ENCODE data around the gene CHL1.

Gene CHL1

DNA sequence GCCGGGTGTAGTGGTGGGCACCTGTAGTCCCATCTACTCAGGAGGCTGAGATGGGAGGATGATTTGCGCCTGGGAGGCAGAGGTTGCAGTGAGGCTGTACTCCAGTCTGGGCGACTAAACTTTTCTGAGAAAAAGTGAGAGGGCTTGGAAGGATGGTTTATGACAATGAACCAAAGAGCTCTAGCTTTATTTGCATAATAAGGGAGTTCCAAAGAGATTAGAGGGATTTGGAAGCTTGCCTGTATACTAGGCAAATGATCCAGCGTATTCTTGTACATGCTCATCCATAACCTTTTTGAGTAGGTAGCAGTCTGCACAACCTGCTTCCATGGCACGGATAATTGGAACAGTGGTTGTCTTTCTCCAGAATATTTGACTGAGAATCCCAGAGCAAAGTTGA, 251.1 kb downstream of the CHL1 start:
- TF ChIP-seq, protein P1, sequence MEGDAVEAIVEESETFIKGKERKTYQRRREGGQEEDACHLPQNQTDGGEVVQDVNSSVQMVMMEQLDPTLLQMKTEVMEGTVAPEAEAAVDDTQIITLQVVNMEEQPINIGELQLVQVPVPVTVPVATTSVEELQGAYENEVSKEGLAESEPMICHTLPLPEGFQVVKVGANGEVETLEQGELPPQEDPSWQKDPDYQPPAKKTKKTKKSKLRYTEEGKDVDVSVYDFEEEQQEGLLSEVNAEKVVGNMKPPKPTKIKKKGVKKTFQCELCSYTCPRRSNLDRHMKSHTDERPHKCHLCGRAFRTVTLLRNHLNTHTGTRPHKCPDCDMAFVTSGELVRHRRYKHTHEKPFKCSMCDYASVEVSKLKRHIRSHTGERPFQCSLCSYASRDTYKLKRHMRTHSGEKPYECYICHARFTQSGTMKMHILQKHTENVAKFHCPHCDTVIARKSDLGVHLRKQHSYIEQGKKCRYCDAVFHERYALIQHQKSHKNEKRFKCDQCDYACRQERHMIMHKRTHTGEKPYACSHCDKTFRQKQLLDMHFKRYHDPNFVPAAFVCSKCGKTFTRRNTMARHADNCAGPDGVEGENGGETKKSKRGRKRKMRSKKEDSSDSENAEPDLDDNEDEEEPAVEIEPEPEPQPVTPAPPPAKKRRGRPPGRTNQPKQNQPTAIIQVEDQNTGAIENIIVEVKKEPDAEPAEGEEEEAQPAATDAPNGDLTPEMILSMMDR (IDR thresholded peaks at IDR 0.05; ENCODE audit: insufficient read depth, low read depth, low read length, missing control alignments) = no peak
- no peak overlapping the region for H3K4me3 ChIP-seq (ENCODE audit: low read length)
- no peak for DNase-seq (ENCODE audit: low read depth)

DNA sequence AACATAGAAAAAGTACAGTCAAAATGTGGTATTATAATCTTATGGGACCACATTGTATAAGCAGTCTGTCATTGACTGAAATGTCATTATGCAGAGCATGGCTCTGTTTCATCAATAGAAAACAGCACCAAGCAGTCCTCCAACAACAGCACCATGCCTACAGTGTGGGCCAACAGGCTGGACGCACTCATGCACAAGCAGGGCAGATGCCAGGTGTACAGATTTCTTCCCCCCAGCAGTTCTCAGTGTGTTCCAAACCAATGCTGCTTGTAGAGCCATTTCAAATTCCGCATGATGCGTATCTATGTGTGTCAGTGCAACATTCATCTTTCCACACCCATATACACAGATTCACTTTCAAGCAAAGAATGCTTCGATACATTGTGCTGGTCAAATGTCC, 253.1 kb downstream of the CHL1 start:
- H3K4me3 ChIP-seq (ENCODE audit: low read length) = no peak overlapping the region
- no peak for DNase-seq (ENCODE audit: low read depth)
- TF ChIP-seq, protein P1 (IDR thresholded peaks at IDR 0.05; ENCODE audit: insufficient read depth, low read depth, low read length, missing control alignments) = no peak

DNA sequence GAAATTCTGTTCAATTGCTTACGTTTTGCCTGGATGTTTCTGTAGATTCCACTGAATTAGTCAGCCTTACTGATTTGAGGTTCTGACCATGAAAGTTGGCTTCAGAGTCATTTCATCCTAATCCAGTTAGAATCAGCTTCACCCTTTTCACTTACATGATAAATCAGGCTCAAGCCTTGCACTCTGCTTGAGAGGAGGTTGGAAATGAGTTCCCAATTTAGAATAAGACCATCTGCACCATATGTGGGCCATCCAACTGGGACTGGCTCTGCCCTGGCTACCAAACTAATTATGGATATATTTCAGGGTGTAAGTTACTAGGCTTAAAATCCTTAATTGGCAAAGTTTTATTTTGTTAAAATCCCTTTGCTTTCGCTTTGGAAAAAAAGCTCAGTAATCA, 255.7 kb downstream of the CHL1 start:
- DNase-seq (ENCODE audit: low read depth) = no peak
- TF ChIP-seq, protein P1 (IDR thresholded peaks at IDR 0.05; ENCODE audit: insufficient read depth, low read depth, low read length, missing control alignments) = no peak
- no peak overlapping the region for H3K4me3 ChIP-seq (ENCODE audit: low read length)

DNA sequence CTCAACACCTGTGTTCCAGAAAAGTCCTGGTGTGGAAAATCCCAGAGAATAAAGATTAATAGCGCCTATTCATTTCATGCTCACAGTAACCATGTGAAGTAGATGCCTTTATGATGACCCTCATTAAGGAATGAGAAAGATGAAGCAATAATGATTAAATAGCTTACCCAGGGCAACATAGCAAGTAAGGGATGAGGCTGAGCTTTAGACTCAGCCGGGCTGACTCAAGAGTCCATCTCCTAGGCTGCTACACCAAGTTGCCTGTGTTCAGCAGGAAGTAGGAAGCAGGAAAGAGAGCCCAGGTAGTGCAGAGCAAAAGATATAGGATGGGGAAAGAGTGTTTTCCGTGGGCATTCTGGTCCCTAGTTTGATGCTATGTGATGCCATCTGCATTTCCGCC, 256.5 kb downstream of the CHL1 start:
- no peak for DNase-seq (ENCODE audit: low read depth)
- H3K4me3 ChIP-seq (ENCODE audit: low read length) = no peak overlapping the region
- TF ChIP-seq, protein P1 (IDR thresholded peaks at IDR 0.05; ENCODE audit: insufficient read depth, low read depth, low read length, missing control alignments) = no peak

DNA sequence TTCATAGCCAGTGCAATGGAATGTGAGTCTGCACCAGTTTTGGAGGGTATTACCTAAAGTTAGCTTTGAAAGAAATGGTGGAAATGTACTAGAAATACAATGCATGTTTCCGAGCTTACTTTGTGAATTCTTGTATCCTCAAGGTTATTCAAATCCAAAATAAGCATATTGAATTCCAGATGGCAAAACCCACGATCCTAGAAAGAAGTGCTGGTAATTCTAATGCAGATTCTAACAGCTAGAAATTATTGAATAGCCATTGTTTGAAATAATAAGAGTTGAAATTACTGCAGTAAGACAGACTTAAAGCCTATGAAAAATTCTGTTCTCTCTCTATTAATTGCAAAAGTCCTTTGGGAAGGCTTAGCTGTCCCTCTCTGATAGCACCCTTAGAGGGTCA, 258.4 kb downstream of the CHL1 start:
- no peak overlapping the region for H3K4me3 ChIP-seq (ENCODE audit: low read length)
- TF ChIP-seq, protein P1 (IDR thresholded peaks at IDR 0.05; ENCODE audit: insufficient read depth, low read depth, low read length, missing control alignments) = no peak
- no peak for DNase-seq (ENCODE audit: low read depth)

DNA sequence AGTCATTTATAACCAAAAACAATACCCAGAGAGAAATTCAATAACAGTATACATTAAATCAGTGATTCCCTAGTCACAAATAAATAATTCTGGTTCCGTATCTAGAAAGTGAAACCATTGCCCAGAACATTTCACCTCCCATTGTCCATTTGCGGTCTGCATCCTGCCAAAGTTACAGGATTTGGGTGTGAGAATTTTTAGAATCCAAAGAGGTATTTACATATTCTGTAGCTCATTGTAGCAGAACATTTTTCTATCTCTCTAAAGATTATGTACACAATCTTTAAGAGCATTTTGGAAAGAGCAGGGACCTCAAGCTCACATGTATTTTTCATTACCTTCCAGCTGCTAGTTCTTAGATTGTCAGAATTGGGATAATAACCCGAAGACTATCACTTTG, 261.6 kb downstream of the CHL1 start:
- no peak overlapping the region for H3K4me3 ChIP-seq (ENCODE audit: low read length)
- no peak for DNase-seq (ENCODE audit: low read depth)

More for the DNA sequence above, 261.6 kb downstream of the CHL1 start:
- TF ChIP-seq, protein P1 (IDR thresholded peaks at IDR 0.05; ENCODE audit: insufficient read depth, low read depth, low read length, missing control alignments) = no peak

Data from epithelial cell of esophagus (primary cell).